Stomach smooth muscle (tissue), 2 donors: ENCODE results near the gene LRIT2.

Experiments used
- H3K27ac ChIP-seq: one replicate; pipeline ENCODE4 v1.7.0; 2013; ENCODE audit warnings: mild to moderate bottlenecking, low read length, inconsistent platforms
- H3K27me3 ChIP-seq, 2 donors: one replicate each; pipeline ENCODE4 v1.7.0; 2013; ENCODE audit warnings: low read length in 2 of 2; ENCODE audit not compliant: insufficient read depth in 2 of 2, control insufficient read depth in 1 of 2
- H3K36me3 ChIP-seq, 2 donors: one replicate each; pipeline ENCODE4 v1.7.0; 2013; ENCODE audit warnings: low read length in 2 of 2; ENCODE audit not compliant: control insufficient read depth in 2 of 2, insufficient read depth in 2 of 2
- H3K4me1 ChIP-seq: one replicate; pipeline ENCODE4 v1.7.0; 2013; ENCODE audit warnings: low read length; ENCODE audit not compliant: control insufficient read depth, insufficient read depth
- H3K4me3 ChIP-seq, 2 donors: one replicate each; pipeline ENCODE4 v1.7.0; 2013; ENCODE audit warnings: low read length in 2 of 2
- H3K9ac ChIP-seq, 2 donors: one replicate each; pipeline ENCODE4 v1.7.0; 2013; ENCODE audit warnings: low read length in 2 of 2, mild to moderate bottlenecking in 1 of 2
- H3K9me3 ChIP-seq, 2 donors: one replicate each; pipeline ENCODE4 v1.7.0; 2013; ENCODE audit warnings: low read length in 2 of 2; ENCODE audit not compliant: control insufficient read depth in 2 of 2
- donor health status: healthy.
- donor health status: Pancreatic carcinoma.

LRIT2 gene

DNA sequence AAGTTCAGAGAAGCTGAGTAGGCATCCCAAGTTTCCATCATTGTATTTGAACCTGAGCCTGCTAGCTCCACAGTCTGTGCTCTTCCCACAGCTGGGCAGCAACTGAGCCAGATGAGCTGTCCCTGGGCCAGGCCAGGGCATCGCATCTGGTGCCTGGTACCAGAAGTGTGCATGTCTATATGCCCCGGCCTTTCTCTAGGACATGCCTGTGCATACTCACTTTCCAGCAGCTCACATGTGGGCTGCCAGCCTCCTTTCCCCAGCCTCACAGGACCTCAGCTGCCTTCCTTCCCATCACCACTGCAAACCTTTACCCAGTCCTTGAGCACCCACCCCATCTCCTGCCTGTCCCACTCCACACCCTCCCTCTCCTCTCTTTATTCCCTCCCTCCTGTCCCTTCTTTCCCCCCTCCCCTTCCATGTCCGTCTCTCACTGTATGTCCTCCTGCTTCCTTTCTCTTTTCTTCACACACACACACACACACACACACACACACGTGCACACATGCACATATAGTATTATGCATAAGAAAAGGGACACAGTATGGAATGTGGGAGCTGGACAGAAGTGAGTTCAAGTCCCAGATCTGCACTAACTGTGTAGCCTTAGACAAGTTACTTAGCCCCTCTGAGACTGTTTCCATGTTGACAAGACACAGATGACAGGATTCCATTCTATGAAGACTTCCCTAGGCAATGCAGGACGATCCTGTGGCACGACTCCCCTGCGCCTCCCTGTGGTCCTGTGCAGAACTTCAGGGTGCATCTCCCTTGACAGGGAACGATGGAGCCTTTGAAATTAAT, 20.1 kb downstream of the LRIT2 start:
- H3K36me3 ChIP-seq, result no peaks in the 10 kb centered on the region
- no peaks in the 10 kb centered on the region for H3K4me1 ChIP-seq
- no peak overlapping the region for H3K4me3 ChIP-seq
- no peaks in the 10 kb centered on the region for H3K9me3 ChIP-seq
- H3K27me3 ChIP-seq, result peaks cover 3 to 12% of the 10 kb centered on the region in 2 donors
- H3K9ac ChIP-seq, result no peak overlapping the region
- H3K27ac ChIP-seq, result no peak overlapping the region

DNA sequence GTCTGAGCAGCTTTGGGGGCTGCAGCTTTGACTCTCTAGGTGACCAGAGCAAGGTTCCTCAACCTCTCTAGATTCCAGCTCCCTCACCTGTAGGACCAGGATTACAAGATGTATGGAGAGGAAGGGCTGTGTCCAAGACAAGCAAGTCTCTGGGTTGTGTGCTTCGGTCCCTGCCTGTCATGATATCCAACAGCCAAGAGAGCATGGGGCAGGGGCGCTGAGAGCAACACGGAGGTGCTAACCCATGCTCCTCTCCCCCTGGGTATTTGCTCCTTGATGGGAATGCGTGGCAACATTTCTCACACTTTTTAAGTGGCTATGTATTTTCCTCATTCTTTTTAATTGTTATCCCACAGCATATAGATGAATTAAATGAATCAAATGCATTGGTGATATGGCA, 20.7 kb downstream of the LRIT2 start:
- no peak overlapping the region for H3K27ac ChIP-seq
- H3K27me3 ChIP-seq, result peaks cover 3 to 12% of the 10 kb centered on the region in 2 donors
- no peaks in the 10 kb centered on the region for H3K9me3 ChIP-seq
- no peak overlapping the region for H3K4me3 ChIP-seq
- H3K4me1 ChIP-seq, result no peaks in the 10 kb centered on the region
- H3K9ac ChIP-seq, result no peak overlapping the region
- no peaks in the 10 kb centered on the region for H3K36me3 ChIP-seq

DNA sequence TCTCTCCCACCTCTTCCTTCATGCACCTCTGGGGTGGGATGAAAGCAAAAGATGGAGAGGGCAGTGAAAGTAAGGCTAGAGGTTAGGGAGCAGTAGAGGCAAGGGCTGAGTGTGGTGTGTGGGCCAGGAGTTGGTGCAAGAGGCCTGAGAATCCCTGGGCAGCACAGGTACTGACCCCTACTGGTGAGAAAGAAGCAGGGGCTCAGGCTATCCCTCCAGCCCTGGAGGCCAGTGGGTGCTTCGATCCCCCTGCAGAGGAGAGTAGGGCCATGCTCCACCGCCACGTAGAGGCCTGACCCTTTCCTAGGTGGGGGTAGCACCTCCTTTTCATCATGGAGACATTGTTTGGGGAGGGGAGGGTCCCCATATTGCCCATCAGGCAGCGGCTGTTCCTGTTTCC, 21.2 kb downstream of the LRIT2 start:
- Histone ChIP-seq H3K27me3 (peaks cover 3 to 12% of the 10 kb centered on the region in 2 donors), H3K9me3 (no peaks in the 10 kb centered on the region), H3K4me3 (no peak overlapping the region), H3K27ac (no peak overlapping the region), H3K9ac (no peak overlapping the region), H3K4me1 (no peaks in the 10 kb centered on the region), H3K36me3 (no peaks in the 10 kb centered on the region)

DNA sequence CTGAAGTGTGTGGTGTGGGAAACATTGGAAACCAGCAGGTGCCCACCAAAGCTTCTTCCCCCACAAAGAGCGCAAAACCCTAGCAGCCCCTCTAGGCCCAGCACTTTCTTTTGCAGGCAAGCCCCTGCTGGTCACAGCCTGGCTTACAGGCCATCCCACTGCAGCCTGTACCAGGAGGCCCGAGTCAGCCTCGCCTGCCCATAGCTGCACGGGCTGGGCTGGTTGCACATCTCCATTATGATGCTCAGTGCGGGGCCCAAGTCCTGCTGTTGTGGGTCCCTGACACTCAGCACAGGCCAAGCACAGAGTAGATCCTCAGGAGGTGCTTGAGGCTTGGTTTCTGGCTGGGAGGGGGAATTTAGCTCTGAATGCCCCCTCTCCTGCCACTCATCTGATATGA, 23.0 kb downstream of the LRIT2 start:
- H3K36me3 ChIP-seq, result no peaks in the 10 kb centered on the region
- no peak overlapping the region for H3K27ac ChIP-seq
- no peak overlapping the region for H3K4me3 ChIP-seq
- H3K9me3 ChIP-seq, result no peaks in the 10 kb centered on the region
- H3K27me3 ChIP-seq, result peaks cover 3 to 5% of the 10 kb centered on the region in 2 donors
- H3K9ac ChIP-seq, result no peak overlapping the region
- H3K4me1 ChIP-seq, result peaks cover 4% of the 10 kb centered on the region

DNA sequence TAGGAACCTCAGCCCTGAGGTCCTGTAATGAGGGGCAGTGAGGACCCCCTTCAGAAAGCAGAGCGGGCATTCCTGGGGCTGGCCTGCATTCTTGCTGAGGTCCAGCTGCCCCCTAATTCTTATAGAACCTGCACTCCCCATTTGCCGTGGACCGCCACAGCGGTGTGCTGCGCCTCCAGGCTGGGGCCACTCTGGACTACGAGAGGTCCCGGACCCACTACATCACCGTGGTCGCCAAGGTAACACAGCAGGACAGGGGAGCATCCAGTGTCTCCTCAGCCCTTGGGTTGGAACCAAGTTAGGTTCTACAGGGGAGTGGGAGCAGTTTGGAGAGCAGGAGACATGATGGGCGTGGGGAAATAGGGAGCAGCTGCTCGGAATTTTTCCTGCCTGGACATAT, 23.7 kb downstream of the LRIT2 start:
- Histone ChIP-seq H3K27me3 (peaks cover under 1 to 2% of the 10 kb centered on the region in 2 donors), H3K27ac (no peak overlapping the region), H3K4me1 (peaks cover 11% of the 10 kb centered on the region), H3K9ac (no peak overlapping the region), H3K9me3 (no peaks in the 10 kb centered on the region), H3K36me3 (no peaks in the 10 kb centered on the region), H3K4me3 (no peak overlapping the region)

GRCh38 chr10:84201244-84201606, 24.1 kb downstream of the LRIT2 start:
- Histone ChIP-seq H3K4me1 (peaks cover 14% of the 10 kb centered on the region), H3K9ac (no peak overlapping the region), H3K27me3 (peaks cover 0 to 2% of the 10 kb centered on the region in 2 donors), H3K36me3 (no peaks in the 10 kb centered on the region), H3K4me3 (no peak overlapping the region), H3K9me3 (no peaks in the 10 kb centered on the region), H3K27ac (no peak overlapping the region)

DNA sequence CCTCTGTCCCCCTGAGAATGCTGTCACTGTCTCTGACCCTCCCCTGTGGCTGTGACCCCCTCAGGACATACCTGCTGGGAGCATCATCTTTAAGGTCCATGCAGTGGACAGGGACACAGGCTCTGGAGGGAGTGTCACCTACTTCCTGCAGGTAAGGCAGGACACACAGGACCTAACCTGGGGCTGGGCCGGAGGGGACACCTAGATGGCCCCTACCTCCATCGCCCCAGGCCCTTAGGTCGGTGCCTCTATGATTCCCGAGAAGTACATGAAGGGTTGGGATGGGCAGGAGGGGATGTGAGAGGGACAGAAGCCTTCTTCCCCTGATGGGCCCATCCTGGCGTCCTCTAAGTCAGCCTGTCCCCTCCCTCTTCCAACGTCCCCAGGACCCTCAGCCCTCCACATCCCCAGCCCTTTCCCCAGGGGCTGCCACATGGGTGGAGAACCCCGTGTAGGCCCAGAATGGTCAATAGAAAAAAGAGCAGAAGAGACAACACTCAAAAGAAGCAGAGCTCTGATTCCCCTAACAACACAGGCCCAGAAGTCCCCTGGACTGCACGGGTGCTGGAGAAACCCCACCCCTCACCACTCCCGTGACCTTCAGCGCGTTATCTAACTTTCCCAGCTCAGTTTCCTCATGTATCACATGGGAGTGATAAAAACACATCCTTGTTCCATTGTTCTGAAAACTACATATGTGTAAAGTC, 24.7 kb downstream of the LRIT2 start:
- Histone ChIP-seq H3K9me3 (no peaks in the 10 kb centered on the region), H3K27ac (no peak overlapping the region), H3K4me1 (peaks cover 20% of the 10 kb centered on the region), H3K4me3 (no peak overlapping the region), H3K27me3 (peaks cover under 1 to 6% of the 10 kb centered on the region in 2 donors), H3K9ac (no peak overlapping the region), H3K36me3 (no peaks in the 10 kb centered on the region)

GRCh38 chr10:84198206-84198915, 27.0 kb downstream of the LRIT2 start:
- Histone ChIP-seq H3K4me1 (peaks cover 32% of the 10 kb centered on the region), H3K27me3 (peaks cover 21 to 23% of the 10 kb centered on the region in 2 donors), H3K27ac (no peak overlapping the region), H3K36me3 (no peaks in the 10 kb centered on the region), H3K9me3 (no peaks in the 10 kb centered on the region), H3K4me3 (no peak overlapping the region), H3K9ac (no peak overlapping the region)

GRCh38 chr10:84197643-84198042, 27.7 kb downstream of the LRIT2 start:
- Histone ChIP-seq H3K9me3 (no peaks in the 10 kb centered on the region), H3K27me3 (peaks cover 24 to 25% of the 10 kb centered on the region in 2 donors), H3K4me1 (peaks cover 32% of the 10 kb centered on the region), H3K4me3 (no peak overlapping the region), H3K27ac (no peak overlapping the region), H3K9ac (no peak overlapping the region), H3K36me3 (no peaks in the 10 kb centered on the region)

- Histone ChIP-seq H3K9ac (no peak overlapping the region), H3K36me3 (no peaks in the 10 kb centered on the region), H3K9me3 (no peaks in the 10 kb centered on the region), H3K4me3 (no peak overlapping the region), H3K27me3 (peaks cover 24 to 25% of the 10 kb centered on the region in 2 donors), H3K27ac (no peak overlapping the region), H3K4me1 (peaks cover 32% of the 10 kb centered on the region)
Measured at GRCh38 chr10:84196941-84197340, 28.4 kb downstream of the LRIT2 start.
